ENCODE measurements around the gene TTC3.
"Not testable (repeated sequence)": the region's sequence is repeated elsewhere in the genome, so short reads cannot be mapped to it uniquely, and the experiment has no call there.

TTC3 gene

GRCh38 chr21:37088186-37088735 is 15.2 kb downstream of the TTC3 start:
- ATAC-seq (no peak), DNase-seq (no peak)

GRCh38 chr21:37093977-37094376 is 20.9 kb downstream of the TTC3 start:
- ATAC-seq (no peak), DNase-seq (no peak)

- DNase-seq: no peak
- no peak for ATAC-seq
Observed at GRCh38 chr21:37095821-37096220, 22.8 kb downstream of the TTC3 start.

- ATAC-seq: no peak
- no peak for DNase-seq
Observed at GRCh38 chr21:37098751-37099150, 25.7 kb downstream of the TTC3 start.

GRCh38 chr21:37100316-37100715 is 27.3 kb downstream of the TTC3 start:
- DNase-seq: no peak
- ATAC-seq: no peak

- DNase-seq (no peak), ATAC-seq (no peak)
Observed at GRCh38 chr21:37101384-37101783, 28.3 kb downstream of the TTC3 start.

GRCh38 chr21:37102746-37103145 is 29.7 kb downstream of the TTC3 start:
- not testable (repeated sequence) for DNase-seq, ATAC-seq

GRCh38 chr21:37106998-37107397 is 33.9 kb downstream of the TTC3 start:
- ATAC-seq (no peak), DNase-seq (no peak)

- not testable (repeated sequence) for DNase-seq, ATAC-seq
Observed at GRCh38 chr21:37111029-37111428, 38.0 kb downstream of the TTC3 start.

GRCh38 chr21:37114301-37114700 is 41.2 kb downstream of the TTC3 start:
- not testable (repeated sequence) for DNase-seq

GRCh38 chr21:37116459-37116858 is 43.4 kb downstream of the TTC3 start:
- ATAC-seq: not testable (repeated sequence)

More at GRCh38 chr21:37114301-37114700, 41.2 kb downstream of the TTC3 start:
- not testable (repeated sequence) for ATAC-seq

GRCh38 chr21:37117204-37117603 is 44.1 kb downstream of the TTC3 start:
- ATAC-seq: no peak
- no peak for DNase-seq

More at GRCh38 chr21:37116459-37116858, 43.4 kb downstream of the TTC3 start:
- DNase-seq: not testable (repeated sequence)

GRCh38 chr21:37118187-37118826 is 45.3 kb downstream of the TTC3 start:
- no peak for ATAC-seq
- no peak for DNase-seq

- ATAC-seq (peak; percentile 69), DNase-seq (no peak)
Observed at GRCh38 chr21:37119421-37120218, 46.6 kb downstream of the TTC3 start.

- ATAC-seq (no peak), DNase-seq (no peak)
Observed at GRCh38 chr21:37128076-37128475, 55.0 kb downstream of the TTC3 start.

- no peak for ATAC-seq
Observed at GRCh38 chr21:37130971-37131370, 57.9 kb downstream of the TTC3 start.

GRCh38 chr21:37136261-37136660 is 63.2 kb downstream of the TTC3 start:
- ATAC-seq (no peak), DNase-seq (no peak)

More at GRCh38 chr21:37130971-37131370, 57.9 kb downstream of the TTC3 start:
- no peak for DNase-seq

GRCh38 chr21:37136744-37137143 is 63.7 kb downstream of the TTC3 start:
- no peak for DNase-seq
- no peak for ATAC-seq

GRCh38 chr21:37139154-37139553 is 66.1 kb downstream of the TTC3 start:
- ATAC-seq (no peak), DNase-seq (no peak)

GRCh38 chr21:37139902-37140301 is 66.8 kb downstream of the TTC3 start:
- ATAC-seq: no peak
- no peak for DNase-seq

GRCh38 chr21:37143392-37143791 is 70.3 kb downstream of the TTC3 start:
- DNase-seq, ATAC-seq: not testable (repeated sequence)

GRCh38 chr21:37145635-37146111 is 72.6 kb downstream of the TTC3 start:
- no peak for ATAC-seq
- DNase-seq: no peak

Data from stimulated activated naive CD8-positive, alpha-beta T cell treated with anti-CD3 and anti-CD28 coated beads, Interleukin-15, Interleukin-2, amounts not matched to agents 100 U/mL and 50 U/mL, for 24 hours (primary cell).